Gastroesophageal sphincter (tissue), 4 donors: ENCODE results near the gene SCGB3A1. TPM values are rescaled to one million over a fixed set of nuclear protein-coding genes. Genes with fewer than 3 reads are reported as not detected.

Experiments used
- ATAC-seq: fragments of 150-250 bp; one replicate; pipeline ENCODE4 v1.9.1; 2016; ENCODE audit warnings: mild to moderate bottlenecking, moderate library complexity
- H3K27ac ChIP-seq, 4 donors: fragments of 200-600 bp; sonication (generic) in 3 of 4; 1 replicate in 3 of 4; 2 replicates in 1 of 4; pipeline ENCODE4 v1.5.1; 2016 to 2019
- H3K27me3 ChIP-seq: fragments of 200-600 bp; sonication (generic); one replicate; pipeline ENCODE4 v1.5.1; 2019
- H3K36me3 ChIP-seq, 2 donors: fragments of 200-600 bp; sonication (generic); one replicate each; pipeline ENCODE4 v1.5.1; 2019; ENCODE audit warnings: control low read depth in 1 of 2
- H3K4me1 ChIP-seq, 3 donors: fragments of 200-600 bp; sonication (generic); 1 replicate in 2 of 3; 2 replicates in 1 of 3; pipeline ENCODE4 v1.5.1; 2016 to 2019; ENCODE audit warnings: control low read depth in 2 of 3
- H3K4me3 ChIP-seq, 2 donors: fragments of 200-600 bp; sonication (generic); one replicate each; pipeline ENCODE4 v1.5.1; 2019; ENCODE audit warnings: mild to moderate bottlenecking in 1 of 2, moderate library complexity in 1 of 2
- H3K9me3 ChIP-seq, 3 donors: fragments of 200-600 bp; sonication (generic); one replicate each; pipeline ENCODE4 v1.5.1; 2017 to 2019; ENCODE audit warnings: control low read depth in 2 of 3
- EP300 ChIP-seq: sonication (generic); formaldehyde crosslinking; IDR thresholded peaks from one replicate; pipeline ENCODE4 v1.6.1; 2017; ENCODE audit warnings: antibody characterized with exemption, mild to moderate bottlenecking
- POLR2A ChIP-seq, 2 donors: fragments of 450-650 bp; IDR thresholded peaks; one replicate each; pipeline ENCODE4 v1.6.1; 2017; ENCODE audit warnings: antibody characterized with exemption in 2 of 2, mild to moderate bottlenecking in 2 of 2, moderate library complexity in 1 of 2
- POLR2AphosphoS5 ChIP-seq: sonication (generic); formaldehyde crosslinking; IDR thresholded peaks from one replicate; pipeline ENCODE4 v1.6.1; 2017; ENCODE audit warnings: antibody characterized with exemption
- WGBS, 2 donors: methylation state at CpG; one replicate each; pipeline ENCODE4 v1.1.5; 2018; ENCODE audit warnings: low coverage in 1 of 2; 5-methylcytosine and 5-hydroxymethylcytosine counted together
- total RNA-seq, 4 donors: library from RNA; depleted of rRNA; stranded (reverse); fragments of >200 nt; gene quantifications; one replicate each; pipeline ENCODE4 v1.1.0, GENCODE V29; 2016
- TF ChIP-seq, protein P1 (sequence below), 4 experiments: fragments of 200-600 bp in 2 of 4; fragments of 450-650 bp in 2 of 4; sonication (generic) in 1 of 4; IDR thresholded peaks; one replicate each; pipeline ENCODE4 v1.5.1; 2017 to 2019; ENCODE audit warnings: antibody characterized with exemption in 4 of 4, mild to moderate bottlenecking in 2 of 4, moderate library complexity in 2 of 4

The SCGB3A1 gene
- total RNA-seq, 4 donors from 2014 or later: 78.4 TPM; not detected in 3

DNA sequence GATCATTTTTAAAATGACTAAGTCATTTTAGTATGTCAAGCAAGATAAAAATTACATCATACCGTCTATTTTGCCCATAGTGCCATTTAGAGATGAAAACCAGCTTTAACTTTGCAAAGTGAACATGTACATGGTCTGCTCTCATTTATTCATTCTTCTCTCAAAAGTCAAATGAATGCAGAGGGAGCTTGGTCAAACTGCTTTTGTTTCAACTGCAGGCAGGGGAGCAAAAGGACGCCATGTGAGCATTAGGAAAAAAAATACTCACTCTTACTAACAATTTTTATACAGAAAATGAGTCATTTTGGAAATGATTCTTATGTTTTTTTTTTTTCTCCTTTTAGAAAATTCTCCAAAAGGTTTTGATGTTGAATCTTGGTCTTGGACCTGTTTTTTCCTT lies 15.7 kb downstream of the SCGB3A1 start:
- ATAC-seq: no peak
- Histone ChIP-seq H3K9me3 (no peaks in the 10 kb centered on the region), H3K27me3 (no peaks in the 10 kb centered on the region), H3K27ac (no peak overlapping the region), H3K36me3 (peaks cover 0 to 67% of the 10 kb centered on the region in 2 donors), H3K4me1 (no peaks in the 10 kb centered on the region), H3K4me3 (no peak overlapping the region)
- no peak for TF ChIP-seq EP300
- TF ChIP-seq POLR2A (IDR thresholded peaks at IDR 0.05): no peak
- TF ChIP-seq POLR2AphosphoS5: no peak
- TF ChIP-seq, protein P1, sequence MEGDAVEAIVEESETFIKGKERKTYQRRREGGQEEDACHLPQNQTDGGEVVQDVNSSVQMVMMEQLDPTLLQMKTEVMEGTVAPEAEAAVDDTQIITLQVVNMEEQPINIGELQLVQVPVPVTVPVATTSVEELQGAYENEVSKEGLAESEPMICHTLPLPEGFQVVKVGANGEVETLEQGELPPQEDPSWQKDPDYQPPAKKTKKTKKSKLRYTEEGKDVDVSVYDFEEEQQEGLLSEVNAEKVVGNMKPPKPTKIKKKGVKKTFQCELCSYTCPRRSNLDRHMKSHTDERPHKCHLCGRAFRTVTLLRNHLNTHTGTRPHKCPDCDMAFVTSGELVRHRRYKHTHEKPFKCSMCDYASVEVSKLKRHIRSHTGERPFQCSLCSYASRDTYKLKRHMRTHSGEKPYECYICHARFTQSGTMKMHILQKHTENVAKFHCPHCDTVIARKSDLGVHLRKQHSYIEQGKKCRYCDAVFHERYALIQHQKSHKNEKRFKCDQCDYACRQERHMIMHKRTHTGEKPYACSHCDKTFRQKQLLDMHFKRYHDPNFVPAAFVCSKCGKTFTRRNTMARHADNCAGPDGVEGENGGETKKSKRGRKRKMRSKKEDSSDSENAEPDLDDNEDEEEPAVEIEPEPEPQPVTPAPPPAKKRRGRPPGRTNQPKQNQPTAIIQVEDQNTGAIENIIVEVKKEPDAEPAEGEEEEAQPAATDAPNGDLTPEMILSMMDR (IDR thresholded peaks at IDR 0.05): no peak
- WGBS, 2 donors: 58 to 59% methylated on average over 2 of the region's 2 CpGs

DNA sequence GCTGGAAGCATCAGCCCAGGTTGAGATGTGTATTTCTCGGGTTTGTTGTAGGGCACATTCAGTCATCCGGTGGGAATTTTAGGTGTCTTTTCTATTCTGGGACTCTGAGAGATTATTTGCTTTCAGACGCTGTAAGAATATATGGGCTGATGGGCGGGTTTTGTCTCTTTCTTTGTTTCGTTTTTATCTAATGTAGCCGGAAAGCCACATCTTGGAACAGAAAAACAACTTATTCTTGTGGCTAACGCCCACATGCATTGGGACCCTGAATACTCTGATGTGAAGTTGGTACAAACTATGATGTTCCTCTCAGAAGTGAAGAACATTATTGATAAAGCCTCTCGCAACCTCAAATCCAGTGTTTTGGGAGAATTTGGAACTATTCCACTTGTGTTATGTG lies 22.4 kb downstream of the SCGB3A1 start:
- Histone ChIP-seq H3K36me3 (peaks cover 0 to 95% of the 10 kb centered on the region in 2 donors), H3K4me1 (no peaks in the 10 kb centered on the region), H3K27ac (no peak overlapping the region), H3K4me3 (no peak overlapping the region), H3K27me3 (no peaks in the 10 kb centered on the region), H3K9me3 (no peaks in the 10 kb centered on the region)
- ATAC-seq: no peak
- TF ChIP-seq POLR2A (IDR thresholded peaks at IDR 0.05) (no peak), POLR2AphosphoS5 (no peak), EP300 (no peak)
- TF ChIP-seq, protein P1 (IDR thresholded peaks at IDR 0.05): no peak
- WGBS, 2 donors: 83 to 86% methylated on average over 7 of the region's 8 CpGs

DNA sequence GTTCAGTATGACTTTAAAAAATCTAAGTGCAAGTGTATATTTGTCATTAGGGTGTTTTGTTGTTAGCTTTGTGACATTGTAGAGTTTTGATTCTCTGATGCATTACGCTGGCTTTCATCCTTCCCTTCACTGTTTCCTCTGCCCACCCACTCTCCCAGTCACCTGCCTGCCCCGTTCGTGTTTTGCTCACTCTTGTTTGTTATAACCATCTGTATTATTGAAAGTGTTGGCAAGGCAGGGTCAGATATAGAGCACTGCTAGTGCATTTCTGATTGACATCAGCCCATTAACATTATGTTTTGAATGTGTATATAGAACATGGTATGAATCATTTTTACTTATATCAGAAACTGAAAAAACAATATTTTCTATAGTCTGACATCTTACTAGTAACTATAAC lies 27.3 kb downstream of the SCGB3A1 start:
- no peak for ATAC-seq
- WGBS, 2 donors: 73 to 100% methylated on average over 3 of the region's 3 CpGs
- no peak overlapping the region for H3K4me3 ChIP-seq
- no peaks in the 10 kb centered on the region for H3K27me3 ChIP-seq
- TF ChIP-seq POLR2A (IDR thresholded peaks at IDR 0.05) (no peak), POLR2AphosphoS5 (no peak), EP300 (no peak)
- TF ChIP-seq, protein P1 (IDR thresholded peaks at IDR 0.05): no peak
- H3K36me3 ChIP-seq: peaks cover 0 to 60% of the 10 kb centered on the region in 2 donors
- H3K27ac ChIP-seq: no peak overlapping the region
- no peaks in the 10 kb centered on the region for H3K9me3 ChIP-seq
- H3K4me1 ChIP-seq: no peaks in the 10 kb centered on the region

DNA sequence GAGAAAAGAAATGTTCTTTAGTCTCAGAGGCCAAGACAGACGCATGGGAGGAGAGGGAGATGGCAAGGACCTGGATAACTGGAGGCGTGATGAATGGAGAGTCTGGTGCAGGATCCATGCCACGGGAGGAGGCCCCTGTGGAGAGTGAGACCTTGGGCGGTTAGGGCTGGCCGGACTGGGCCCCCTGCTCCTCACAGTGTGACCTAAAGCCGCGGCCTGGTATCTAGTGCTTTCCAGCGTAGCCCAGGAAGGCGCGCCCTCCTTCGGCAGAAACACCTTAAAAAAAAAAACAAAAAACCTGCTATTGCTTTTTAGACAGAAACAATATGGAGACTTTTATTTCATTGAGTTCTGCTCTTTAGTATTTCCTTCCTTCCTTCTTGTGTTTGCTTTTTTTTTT lies 33.1 kb downstream of the SCGB3A1 start:
- no peak for ATAC-seq
- TF ChIP-seq POLR2AphosphoS5 (no peak), POLR2A (IDR thresholded peaks at IDR 0.05) (no peak), EP300 (no peak)
- TF ChIP-seq, protein P1 (IDR thresholded peaks at IDR 0.05): no peak
- WGBS, 2 donors: 90 to 96% methylated on average over 6 to 9 of the region's 11 CpGs

DNA sequence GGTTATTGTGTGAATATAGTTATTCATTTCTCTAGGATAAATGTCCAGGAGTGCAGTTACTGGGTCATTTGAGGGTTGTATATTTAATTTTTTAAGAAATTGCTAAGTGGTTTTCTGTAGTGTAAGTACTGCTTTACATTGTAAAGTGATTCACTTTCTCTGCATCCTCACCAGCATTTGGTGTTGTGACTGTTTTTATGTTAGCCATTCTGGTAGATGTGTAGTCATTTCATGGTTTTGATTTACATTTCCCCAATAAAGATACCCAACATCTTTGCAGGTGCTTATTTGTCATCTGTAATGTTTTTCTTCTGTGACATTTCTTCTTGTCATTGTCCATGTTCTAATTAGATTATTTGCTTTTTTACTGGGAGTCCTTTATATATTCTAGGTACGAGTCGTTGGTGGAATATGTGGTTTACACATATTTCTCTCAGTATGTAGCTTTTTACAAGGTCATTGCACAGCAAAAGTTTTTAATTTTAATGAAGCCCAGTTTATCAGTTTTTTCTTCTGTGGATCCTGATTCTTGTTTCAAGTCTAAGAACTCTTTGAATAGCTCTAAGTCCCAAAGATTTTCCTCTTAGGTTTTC lies 34.0 kb downstream of the SCGB3A1 start:
- Histone ChIP-seq H3K4me1 (no peaks in the 10 kb centered on the region), H3K27ac (no peak overlapping the region), H3K27me3 (no peaks in the 10 kb centered on the region), H3K36me3 (peaks cover 0 to 35% of the 10 kb centered on the region in 2 donors), H3K4me3 (no peak overlapping the region), H3K9me3 (no peaks in the 10 kb centered on the region)
- WGBS, 2 donors: 100% methylated on average over 2 of the region's 2 CpGs
- no peak for TF ChIP-seq POLR2AphosphoS5
- no peak for TF ChIP-seq EP300
- TF ChIP-seq, protein P1 (IDR thresholded peaks at IDR 0.05): no peak
- TF ChIP-seq POLR2A (IDR thresholded peaks at IDR 0.05): no peak
- no peak for ATAC-seq

More for the DNA sequence above, 33.1 kb downstream of the SCGB3A1 start:
- H3K4me1 ChIP-seq: no peaks in the 10 kb centered on the region
- H3K9me3 ChIP-seq: no peaks in the 10 kb centered on the region
- H3K27ac ChIP-seq: no peak overlapping the region
- H3K4me3 ChIP-seq: no peak overlapping the region
- no peaks in the 10 kb centered on the region for H3K27me3 ChIP-seq
- H3K36me3 ChIP-seq: peaks cover 0 to 33% of the 10 kb centered on the region in 2 donors
